Pancreas (tissue), 10 donors: Measurements from ENCODE around the gene CDYL2. TPM values are rescaled to one million over a fixed set of nuclear protein-coding genes. Genes with fewer than 3 reads are reported as not detected.

Experiments
- ATAC-seq, 4 donors: fragments of 200-7000 bp; cut with Tn5 transposase; one replicate each; pipeline versions ENCODE4 v1.8.0 to v1.9.1; 2020; ENCODE audit warnings: mild to moderate bottlenecking in 4 of 4, moderate library complexity in 4 of 4
- DNase-seq, 6 donors: peaks; one replicate each; pipeline ENCODE4 v3.0.0-alpha.2; 2020
- FAIRE-seq: peaks from 2 replicates; lab custom pipeline; 2012; peaks lifted over from hg19 to GRCh38; lab: Jason Lieb, UNC
- H3K27ac ChIP-seq, 4 donors: fragments of 200-600 bp; sonication (generic); 1 replicate in 3 of 4; 2 replicates in 1 of 4; pipeline versions ENCODE4 v1.5.0 to v1.8.0; 2020
- H3K27me3 ChIP-seq, 4 donors: fragments of 200-600 bp; one replicate each; pipeline ENCODE4 v1.8.0; 2021
- H3K36me3 ChIP-seq, 3 donors: fragments of 200-600 bp; sonication (generic) in 1 of 3; one replicate each; pipeline versions ENCODE4 v1.5.0 to v1.8.0; 2020 to 2021
- H3K4me1 ChIP-seq, 3 donors: fragments of 200-600 bp; one replicate each; pipeline ENCODE4 v1.8.0; 2021
- H3K4me3 ChIP-seq, 4 donors: fragments of 200-600 bp; sonication (generic) in 2 of 4; one replicate each; pipeline versions ENCODE4 v1.5.0 to v1.8.0; 2020 to 2021
- H3K9me3 ChIP-seq, 4 donors: fragments of 200-600 bp; one replicate each; pipeline ENCODE4 v1.8.0; 2021
- WGBS, 2 donors: extraction: QIAGEN DNeasy Blood & Tissue Kit; methylation state at CpG; one replicate each; pipeline ENCODE4 v1.1.7; 2013; 5-methylcytosine and 5-hydroxymethylcytosine counted together
- intact Hi-C, 3 donors: fragments of 100-400 bp; cut with DNase I; formaldehyde crosslinking; loops; one replicate each; pipeline versions ENCODE4 v1.11.1 to v1.14.2; 2022
- polyA plus RNA-seq, 2 donors: library from polyadenylated mRNA; stranded (reverse); fragments of 200-250 nt; gene quantifications; one replicate each; pipeline ENCODE4 v1.2.3, GENCODE V29; 2013
- total RNA-seq, 6 donors: library from RNA; stranded (reverse); fragmentation: NEBNext Ultra II Directional in 4 of 6; extraction: Animal tissue kit (Norgen Biotek cat#: 25700) in 4 of 6; gene quantifications; one replicate each; pipeline versions ENCODE4 v1.2.1 to v1.2.4, GENCODE V29; 2021 to 2023
- TF ChIP-seq, protein P1 (sequence below), 4 donors: fragments of 200-600 bp; sonication (generic) in 3 of 4; IDR thresholded peaks; one replicate each; pipeline versions ENCODE4 v1.5.0 to v1.8.0; 2021; ENCODE audit warnings: antibody characterized with exemption in 4 of 4
- donor health status: healthy with polysubstance abuse.
- donor health status: DM: no; HTN: no; CAD: no; lungs with moderate emphysema.
- donor health status: DM: no; HTN: no; CAD: no.
- donor health status: control.
- donor health status: control.
- donor health status: Bipolar disorder and iron deficiency.
- donor health status: DM: yes; HTN: yes; CAD: no.
- donor health status: DM: no; HTN: no; CAD: no.
- donor health status: DM: no; HTN: no; CAD: no.
- donor health status: DM: yes; HTN: yes; CAD: no.

The CDYL2 gene
- total and polyA plus RNA-seq, 8 donors = 0.61 to 7.1 (median 3.1) TPM

DNA sequence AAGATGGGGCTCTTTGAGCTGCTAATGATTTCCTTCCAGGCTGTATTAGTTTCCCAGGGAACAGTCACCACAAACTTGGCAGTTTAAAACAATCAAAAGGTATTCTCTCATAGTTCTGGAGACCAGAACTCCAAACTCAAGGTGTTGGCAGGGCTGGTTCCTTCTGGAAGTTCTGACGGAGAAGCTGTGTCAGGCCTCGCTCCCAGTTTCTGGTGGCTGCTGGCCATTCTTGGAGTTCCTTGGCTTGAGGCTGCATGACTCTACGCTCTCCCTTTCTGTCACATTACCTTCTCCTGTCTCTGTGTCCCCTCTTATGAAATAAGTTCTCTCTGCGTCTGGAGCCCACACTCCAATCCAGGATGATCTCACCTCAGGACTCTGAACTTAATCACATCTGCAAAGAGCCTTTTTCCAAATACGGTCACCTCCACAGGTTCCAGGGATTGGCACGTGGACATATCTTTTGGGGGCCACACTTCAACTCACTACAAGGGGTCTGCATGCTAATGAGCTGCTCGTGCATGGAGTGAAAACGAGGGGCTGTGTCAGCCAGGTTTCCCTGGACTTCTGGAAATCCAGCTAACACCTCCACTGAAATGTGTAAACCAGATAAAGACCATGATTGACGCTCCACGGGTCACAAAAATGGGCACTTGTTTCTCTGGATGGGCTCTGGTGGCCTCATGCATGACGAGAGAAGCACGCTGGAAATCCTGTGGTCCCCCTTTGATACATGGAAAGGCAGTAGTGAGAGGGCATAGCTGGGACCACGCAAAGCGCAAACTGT lies 185.3 kb downstream of the CDYL2 start:
- FAIRE-seq = no peak
- DNase-seq = no peak
- no peak overlapping the region for H3K4me3 ChIP-seq
- no peaks in the 10 kb centered on the region for H3K36me3 ChIP-seq
- no peaks in the 10 kb centered on the region for H3K4me1 ChIP-seq
- TF ChIP-seq, protein P1, sequence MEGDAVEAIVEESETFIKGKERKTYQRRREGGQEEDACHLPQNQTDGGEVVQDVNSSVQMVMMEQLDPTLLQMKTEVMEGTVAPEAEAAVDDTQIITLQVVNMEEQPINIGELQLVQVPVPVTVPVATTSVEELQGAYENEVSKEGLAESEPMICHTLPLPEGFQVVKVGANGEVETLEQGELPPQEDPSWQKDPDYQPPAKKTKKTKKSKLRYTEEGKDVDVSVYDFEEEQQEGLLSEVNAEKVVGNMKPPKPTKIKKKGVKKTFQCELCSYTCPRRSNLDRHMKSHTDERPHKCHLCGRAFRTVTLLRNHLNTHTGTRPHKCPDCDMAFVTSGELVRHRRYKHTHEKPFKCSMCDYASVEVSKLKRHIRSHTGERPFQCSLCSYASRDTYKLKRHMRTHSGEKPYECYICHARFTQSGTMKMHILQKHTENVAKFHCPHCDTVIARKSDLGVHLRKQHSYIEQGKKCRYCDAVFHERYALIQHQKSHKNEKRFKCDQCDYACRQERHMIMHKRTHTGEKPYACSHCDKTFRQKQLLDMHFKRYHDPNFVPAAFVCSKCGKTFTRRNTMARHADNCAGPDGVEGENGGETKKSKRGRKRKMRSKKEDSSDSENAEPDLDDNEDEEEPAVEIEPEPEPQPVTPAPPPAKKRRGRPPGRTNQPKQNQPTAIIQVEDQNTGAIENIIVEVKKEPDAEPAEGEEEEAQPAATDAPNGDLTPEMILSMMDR (IDR thresholded peaks at IDR 0.05) = no peak
- no peak overlapping the region for H3K27ac ChIP-seq
- WGBS, 2 donors = 90 to 94% methylated on average over 14 of the region's 14 CpGs
- no peaks in the 10 kb centered on the region for H3K9me3 ChIP-seq
- no peak for ATAC-seq
- H3K27me3 ChIP-seq = no peaks in the 10 kb centered on the region
- intact Hi-C loops = no loop called here

- 81 to 95% methylated on average over 3 of the region's 3 CpGs for WGBS, 2 donors
- Histone ChIP-seq H3K4me1 (no peaks in the 10 kb centered on the region), H3K9me3 (no peaks in the 10 kb centered on the region), H3K27me3 (no peaks in the 10 kb centered on the region), H3K27ac (no peak overlapping the region), H3K36me3 (no peaks in the 10 kb centered on the region), H3K4me3 (no peak overlapping the region)
- FAIRE-seq (no peak), ATAC-seq (no peak), DNase-seq (no peak)
- TF ChIP-seq, protein P1 (IDR thresholded peaks at IDR 0.05) = no peak
- intact Hi-C loops = no loop called here
These were observed 188.0 kb downstream of the CDYL2 start for GRCh38 chr16:80616362-80616761.

DNA sequence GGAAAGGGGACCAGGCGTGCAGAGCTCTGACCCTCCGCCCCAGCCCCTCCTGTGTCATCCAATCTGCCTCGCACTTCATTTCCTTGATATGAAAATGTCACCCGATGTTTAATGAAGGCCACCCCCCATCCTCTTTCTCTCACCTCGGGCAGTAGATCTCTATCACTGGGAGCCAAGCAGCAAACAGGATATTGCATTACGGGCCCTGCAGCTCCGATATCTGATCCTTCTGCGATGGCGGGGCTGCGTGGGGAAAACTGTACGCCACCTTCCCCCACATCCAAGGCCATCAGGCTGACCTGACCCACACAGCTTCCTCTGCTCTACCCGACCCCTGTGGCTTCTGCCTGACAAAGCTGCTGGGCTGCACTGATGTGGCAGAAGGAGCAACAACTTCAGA lies 188.7 kb downstream of the CDYL2 start:
- no peak overlapping the region for H3K4me3 ChIP-seq
- intact Hi-C loops = no loop called here
- DNase-seq (no peak), ATAC-seq (no peak), FAIRE-seq (no peak)
- no peaks in the 10 kb centered on the region for H3K4me1 ChIP-seq
- TF ChIP-seq, protein P1 (IDR thresholded peaks at IDR 0.05) = no peak
- WGBS, 2 donors = 78 to 85% methylated on average over 12 of the region's 12 CpGs
- no peaks in the 10 kb centered on the region for H3K36me3 ChIP-seq
- H3K9me3 ChIP-seq = no peaks in the 10 kb centered on the region
- no peak overlapping the region for H3K27ac ChIP-seq
- no peaks in the 10 kb centered on the region for H3K27me3 ChIP-seq

- ATAC-seq (no peak), DNase-seq (no peak), FAIRE-seq (no peak)
- intact Hi-C loops = no loop called here
- Histone ChIP-seq H3K4me1 (no peaks in the 10 kb centered on the region), H3K4me3 (no peak overlapping the region), H3K36me3 (no peaks in the 10 kb centered on the region), H3K27me3 (no peaks in the 10 kb centered on the region), H3K27ac (no peak overlapping the region), H3K9me3 (no peaks in the 10 kb centered on the region)
- TF ChIP-seq, protein P1 (IDR thresholded peaks at IDR 0.05) = no peak
- 92 to 94% methylated on average over 12 of the region's 12 CpGs for WGBS, 2 donors
These were observed 189.3 kb downstream of the CDYL2 start for GRCh38 chr16:80614908-80615671.
